ENCODE data around the gene ZFYVE21.

- TF ChIP-seq CTCF (IDR thresholded peaks at IDR 0.05; ENCODE audit: insufficient read depth, low read length) (no peak), POLR2AphosphoS5 (IDR thresholded peaks at IDR 0.05; ENCODE audit: low read depth) (no peak), REST (IDR thresholded peaks at IDR 0.05; ENCODE audit: insufficient replicate concordance, low read depth) (no peak), GABPA (IDR thresholded peaks at IDR 0.05; ENCODE audit: low read depth) (no peak)
These were observed 18.0 kb downstream of the ZFYVE21 start for GRCh38 chr14:103733651-103734050.

Data from HL-60 (cell line).